GM18511 (cell line): ENCODE results near the gene XCR1.
"Not testable (repeated sequence)": the region's sequence is repeated elsewhere in the genome, so short reads cannot be mapped to it uniquely, and the experiment has no call there.

ENCODE experiments used
- ATAC-seq: cut with Tn5 transposase; IDR thresholded peaks from one replicate; pipeline ENCODE4 v1.9.1; 2021; ENCODE audit warnings: mild to moderate bottlenecking, moderate library complexity; ENCODE audit not compliant: unreplicated experiment

XCR1 gene

GRCh38 chr3:46046231-46046630, 18.9 kb upstream of the XCR1 start:
- ATAC-seq = not testable (repeated sequence)

- ATAC-seq = no peak
Observed at GRCh38 chr3:46038916-46039315, 11.6 kb upstream of the XCR1 start.

GRCh38 chr3:46038071-46038470, 10.8 kb upstream of the XCR1 start:
- ATAC-seq = not testable (repeated sequence)

- ATAC-seq = no peak
Observed at GRCh38 chr3:46036191-46036590, 8.9 kb upstream of the XCR1 start.

GRCh38 chr3:46031747-46032146, 4.5 kb upstream of the XCR1 start:
- no peak for ATAC-seq

GRCh38 chr3:46031269-46031668, 4.0 kb upstream of the XCR1 start:
- ATAC-seq = no peak

GRCh38 chr3:46030626-46031025, 3.3 kb upstream of the XCR1 start:
- ATAC-seq = no peak

- ATAC-seq = no peak
Observed at GRCh38 chr3:46029953-46030543, 2.8 kb upstream of the XCR1 start.

GRCh38 chr3:46027736-46028397, 584 bp upstream of the XCR1 start:
- no peak for ATAC-seq

GRCh38 chr3:46025139-46025538, 2.1 kb downstream of the XCR1 start:
- no peak for ATAC-seq

GRCh38 chr3:46024131-46024530, 3.2 kb downstream of the XCR1 start:
- ATAC-seq = no peak

- ATAC-seq = no peak
Observed at GRCh38 chr3:46022909-46023785, 4.1 kb downstream of the XCR1 start.

GRCh38 chr3:46021516-46021915, 5.8 kb downstream of the XCR1 start:
- ATAC-seq = no peak

GRCh38 chr3:46020766-46021510, 6.3 kb downstream of the XCR1 start:
- ATAC-seq = no peak

GRCh38 chr3:46019707-46020106, 7.6 kb downstream of the XCR1 start:
- no peak for ATAC-seq

GRCh38 chr3:46017720-46018119, 9.6 kb downstream of the XCR1 start:
- ATAC-seq = no peak

GRCh38 chr3:46013316-46014094, 13.8 kb downstream of the XCR1 start:
- ATAC-seq = no peak

- ATAC-seq = no peak
Observed at GRCh38 chr3:46012246-46012645, 15.0 kb downstream of the XCR1 start.

- ATAC-seq = no peak
Observed at GRCh38 chr3:46010519-46011113, 16.7 kb downstream of the XCR1 start.

- no peak for ATAC-seq
Observed at GRCh38 chr3:46008058-46008457, 19.2 kb downstream of the XCR1 start.
